CD1c-positive myeloid dendritic cell (primary cell): ENCODE measurements around the gene EXOSC7.
"Not testable (repeated sequence)": the region's sequence is repeated elsewhere in the genome, so short reads cannot be mapped to it uniquely, and the experiment has no call there.

ENCODE experiments used
- DNase-seq: peaks from one replicate; pipeline ENCODE4 v3.0.0-alpha.2; 2016; ENCODE audit errors: extremely low spot score

Gene EXOSC7

GRCh38 chr3:44976002-44976815, at the start of gene EXOSC7, which contains the start of gene ZDHHC3:
EXOSC7 (plus strand) TSS chr3:44976244; CDS start chr3:44976278, 34 bp downstream.
ZDHHC3 (minus strand) TSS chr3:44976174; CDS start chr3:44959436, 16,738 bp downstream.
- DNase-seq: peak; percentile 94

- no peak for DNase-seq
Observed at GRCh38 chr3:44926921-44927320, 49.1 kb upstream of the EXOSC7 start.

GRCh38 chr3:44927371-44927770, 48.7 kb upstream of the EXOSC7 start:
- DNase-seq: no peak

GRCh38 chr3:44929782-44930181, 46.3 kb upstream of the EXOSC7 start:
- DNase-seq: no peak

GRCh38 chr3:44930911-44931310, 45.1 kb upstream of the EXOSC7 start:
- no peak for DNase-seq

- DNase-seq: no peak
Observed at GRCh38 chr3:44931791-44932190, 44.3 kb upstream of the EXOSC7 start.

- no peak for DNase-seq
Observed at GRCh38 chr3:44932271-44932670, 43.8 kb upstream of the EXOSC7 start.

- no peak for DNase-seq
Observed at GRCh38 chr3:44932986-44933944, 42.8 kb upstream of the EXOSC7 start.

- DNase-seq: no peak
Observed at GRCh38 chr3:44939581-44940036, 36.4 kb upstream of the EXOSC7 start.

- no peak for DNase-seq
Observed at GRCh38 chr3:44942202-44942921, 33.7 kb upstream of the EXOSC7 start.

GRCh38 chr3:44948239-44948638, 27.8 kb upstream of the EXOSC7 start:
- no peak for DNase-seq

GRCh38 chr3:44949770-44950169, 26.3 kb upstream of the EXOSC7 start:
- DNase-seq: not testable (repeated sequence)

- no peak for DNase-seq
Observed at GRCh38 chr3:44950275-44950734, 25.7 kb upstream of the EXOSC7 start.

GRCh38 chr3:44952689-44953088, 23.4 kb upstream of the EXOSC7 start:
- DNase-seq: no peak

GRCh38 chr3:44954304-44954703, 21.7 kb upstream of the EXOSC7 start:
- DNase-seq: peak; percentile 81

GRCh38 chr3:44954962-44955361, 21.1 kb upstream of the EXOSC7 start:
- DNase-seq: peak; percentile 85

- DNase-seq: no peak
Observed at GRCh38 chr3:44955917-44956316, 20.1 kb upstream of the EXOSC7 start.

- no peak for DNase-seq
Observed at GRCh38 chr3:44957986-44958385, 18.1 kb upstream of the EXOSC7 start.

GRCh38 chr3:44958386-44958785, 17.7 kb upstream of the EXOSC7 start:
- DNase-seq: no peak

- DNase-seq: no peak
Observed at GRCh38 chr3:44960387-44961026, 15.5 kb upstream of the EXOSC7 start.

- DNase-seq: no peak
Observed at GRCh38 chr3:44961888-44962287, 14.2 kb upstream of the EXOSC7 start.
